GM12874 (cell line): Measurements from ENCODE around the gene ATP13A2.

ENCODE experiments used
- CTCF ChIP-seq: IDR thresholded peaks from 2 replicates; pipeline ENCODE4 v1.5.1; 2011; ENCODE audit warnings: low read depth, mild to moderate bottlenecking, control low read depth, low read length, moderate library complexity; ENCODE audit not compliant: insufficient read depth

ATP13A2 gene

GRCh38 chr1:16977377-16977776 lies 34.4 kb downstream of the ATP13A2 start:
- no peak for TF ChIP-seq CTCF

GRCh38 chr1:16976966-16977365 lies 34.8 kb downstream of the ATP13A2 start:
- no peak for TF ChIP-seq CTCF

GRCh38 chr1:16975838-16976237 lies 35.9 kb downstream of the ATP13A2 start:
- TF ChIP-seq CTCF = no peak

GRCh38 chr1:16975211-16975610 lies 36.5 kb downstream of the ATP13A2 start:
- no peak for TF ChIP-seq CTCF

GRCh38 chr1:16973215-16973614 lies 38.5 kb downstream of the ATP13A2 start:
- TF ChIP-seq CTCF = no peak

GRCh38 chr1:16972189-16972895 lies 39.4 kb downstream of the ATP13A2 start:
- no peak for TF ChIP-seq CTCF

GRCh38 chr1:16971341-16972188 lies 40.2 kb downstream of the ATP13A2 start:
- no peak for TF ChIP-seq CTCF
